ENCODE measurements around the gene IGSF9B.

The IGSF9B gene

GRCh38 chr11:133924661-133925060 is 32.1 kb downstream of the IGSF9B start:
- Histone ChIP-seq H3K4me3 (ENCODE audit: low read length) (no peak overlapping the region), H3K4me1 (ENCODE audit: insufficient read depth, low read length) (no peaks in the 10 kb centered on the region), H3K9me3 (ENCODE audit: insufficient read depth, low read depth, low read length) (no peaks in the 10 kb centered on the region), H3K36me3 (ENCODE audit: insufficient read depth, low read depth, low read length) (peaks cover 71% of the 10 kb centered on the region), H3K27ac (ENCODE audit: low read length) (no peak overlapping the region), H3K9ac (ENCODE audit: low read depth, low read length) (no peak overlapping the region), H3K27me3 (ENCODE audit: insufficient read depth, low read length) (no peaks in the 10 kb centered on the region)

GRCh38 chr11:133922078-133922870 is 34.5 kb downstream of the IGSF9B start:
- peaks cover 3% of the 10 kb centered on the region; the same call in 1 of the 2 replicates for H3K4me1 ChIP-seq (ENCODE audit: insufficient read depth, low read length)
- peaks cover 63% of the 10 kb centered on the region for H3K36me3 ChIP-seq (ENCODE audit: insufficient read depth, low read depth, low read length)

GRCh38 chr11:133921513-133921912 is 35.3 kb downstream of the IGSF9B start:
- H3K36me3 ChIP-seq (ENCODE audit: insufficient read depth, low read depth, low read length) = peaks cover 56% of the 10 kb centered on the region
- no peak overlapping the region for H3K4me3 ChIP-seq (ENCODE audit: low read length)
- no peaks in the 10 kb centered on the region for H3K9me3 ChIP-seq (ENCODE audit: insufficient read depth, low read depth, low read length)
- no peak overlapping the region for H3K9ac ChIP-seq (ENCODE audit: low read depth, low read length)
- no peak overlapping the region for H3K27ac ChIP-seq (ENCODE audit: low read length)
- peaks cover 3% of the 10 kb centered on the region; the same call in 1 of the 2 replicates for H3K4me1 ChIP-seq (ENCODE audit: insufficient read depth, low read length)
- no peaks in the 10 kb centered on the region for H3K27me3 ChIP-seq (ENCODE audit: insufficient read depth, low read length)

More at GRCh38 chr11:133922078-133922870, 34.5 kb downstream of the IGSF9B start:
- Histone ChIP-seq H3K9ac (ENCODE audit: low read depth, low read length) (no peak overlapping the region), H3K4me3 (ENCODE audit: low read length) (no peak overlapping the region), H3K27ac (ENCODE audit: low read length) (no peak overlapping the region), H3K9me3 (ENCODE audit: insufficient read depth, low read depth, low read length) (no peaks in the 10 kb centered on the region), H3K27me3 (ENCODE audit: insufficient read depth, low read length) (no peaks in the 10 kb centered on the region)

DNA sequence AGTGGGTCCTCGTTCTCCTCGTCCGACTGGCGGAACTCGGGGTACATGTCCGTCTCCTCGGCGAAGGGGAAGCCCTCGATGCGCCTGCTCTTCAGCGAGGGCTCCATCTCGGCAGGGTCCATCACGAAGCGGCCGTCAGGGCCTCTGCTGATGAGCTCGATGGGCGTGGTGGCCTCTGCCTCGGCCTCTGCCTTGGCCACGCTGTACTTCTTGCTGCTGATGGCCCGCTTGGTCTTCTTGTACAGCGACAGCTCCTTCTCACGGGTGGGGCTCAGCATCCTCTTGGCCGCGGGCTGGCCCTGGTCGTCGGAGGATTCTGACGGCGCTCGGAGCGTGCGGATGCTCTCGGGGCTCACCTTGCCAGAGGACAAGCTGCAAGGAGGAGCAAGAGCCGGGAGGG is 35.7 kb downstream of the IGSF9B start:
- Histone ChIP-seq H3K36me3 (ENCODE audit: insufficient read depth, low read depth, low read length) (peaks cover 56% of the 10 kb centered on the region), H3K9me3 (ENCODE audit: insufficient read depth, low read depth, low read length) (no peaks in the 10 kb centered on the region), H3K9ac (ENCODE audit: low read depth, low read length) (no peak overlapping the region), H3K27ac (ENCODE audit: low read length) (no peak overlapping the region), H3K4me1 (ENCODE audit: insufficient read depth, low read length) (peaks cover 3% of the 10 kb centered on the region; the same call in 1 of the 2 replicates), H3K27me3 (ENCODE audit: insufficient read depth, low read length) (no peaks in the 10 kb centered on the region), H3K4me3 (ENCODE audit: low read length) (no peak overlapping the region)

GRCh38 chr11:133920109-133920990 is 36.4 kb downstream of the IGSF9B start:
- Histone ChIP-seq H3K27me3 (ENCODE audit: insufficient read depth, low read length) (no peaks in the 10 kb centered on the region), H3K36me3 (ENCODE audit: insufficient read depth, low read depth, low read length) (peaks cover 50% of the 10 kb centered on the region), H3K4me1 (ENCODE audit: insufficient read depth, low read length) (peaks cover 3% of the 10 kb centered on the region; the same call in 1 of the 2 replicates), H3K4me3 (ENCODE audit: low read length) (no peak overlapping the region), H3K27ac (ENCODE audit: low read length) (no peak overlapping the region), H3K9me3 (ENCODE audit: insufficient read depth, low read depth, low read length) (no peaks in the 10 kb centered on the region), H3K9ac (ENCODE audit: low read depth, low read length) (no peak overlapping the region)

- H3K4me1 ChIP-seq (ENCODE audit: insufficient read depth, low read length) = peaks cover 3% of the 10 kb centered on the region; the same call in 1 of the 2 replicates
- peak overlapping the region; percentile 63; the same call in 1 of the 2 replicates for H3K4me3 ChIP-seq (ENCODE audit: low read length)
- H3K27ac ChIP-seq (ENCODE audit: low read length) = no peak overlapping the region
- no peaks in the 10 kb centered on the region for H3K9me3 ChIP-seq (ENCODE audit: insufficient read depth, low read depth, low read length)
- H3K9ac ChIP-seq (ENCODE audit: low read depth, low read length) = no peak overlapping the region
- no peaks in the 10 kb centered on the region for H3K27me3 ChIP-seq (ENCODE audit: insufficient read depth, low read length)
- H3K36me3 ChIP-seq (ENCODE audit: insufficient read depth, low read depth, low read length) = peaks cover 47% of the 10 kb centered on the region
Measured at GRCh38 chr11:133919330-133920108, 37.2 kb downstream of the IGSF9B start.

GRCh38 chr11:133918608-133919260 is 38.0 kb downstream of the IGSF9B start:
- peak overlapping the region; percentile 63 for H3K4me3 ChIP-seq (ENCODE audit: low read length)
- peaks cover 3% of the 10 kb centered on the region; the same call in 1 of the 2 replicates for H3K4me1 ChIP-seq (ENCODE audit: insufficient read depth, low read length)
- no peaks in the 10 kb centered on the region for H3K9me3 ChIP-seq (ENCODE audit: insufficient read depth, low read depth, low read length)
- peak overlapping the region; percentile 45; the same call in 1 of the 2 replicates for H3K9ac ChIP-seq (ENCODE audit: low read depth, low read length)
- peaks cover 47% of the 10 kb centered on the region for H3K36me3 ChIP-seq (ENCODE audit: insufficient read depth, low read depth, low read length)
- no peak overlapping the region for H3K27ac ChIP-seq (ENCODE audit: low read length)
- H3K27me3 ChIP-seq (ENCODE audit: insufficient read depth, low read length) = no peaks in the 10 kb centered on the region

DNA sequence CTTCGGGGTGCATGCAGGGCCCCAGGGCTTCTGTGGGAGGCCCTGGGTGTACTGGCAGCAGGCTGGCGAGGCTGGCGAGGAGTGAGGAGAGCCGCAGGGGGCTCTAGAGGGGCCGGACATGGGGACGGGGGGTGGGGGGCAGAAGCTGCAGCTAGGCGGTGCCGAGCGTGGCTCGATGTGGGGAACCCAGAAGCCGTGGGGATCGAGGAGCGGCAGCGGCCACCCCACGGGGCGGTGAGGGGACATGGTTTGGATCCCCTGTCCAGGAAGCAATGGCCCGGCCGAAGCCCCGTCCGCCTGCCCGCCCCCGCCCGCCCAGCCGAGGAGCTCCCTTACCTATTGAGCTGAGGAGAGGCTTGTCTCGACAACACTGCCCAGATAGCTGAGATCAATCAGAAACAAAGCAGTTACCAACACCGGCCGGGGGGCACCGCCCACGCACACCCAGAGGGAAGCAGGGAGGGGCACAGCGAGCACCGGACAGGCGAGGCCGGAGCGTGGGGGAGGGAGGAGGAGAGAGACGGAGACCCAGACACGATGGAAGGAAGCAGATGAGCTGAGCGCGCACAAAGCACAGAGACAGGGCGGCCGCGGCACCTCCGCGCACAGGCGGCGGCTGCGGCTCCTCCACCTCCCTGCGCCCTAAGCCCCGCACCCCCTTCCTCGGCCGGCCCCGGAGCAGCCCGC is 38.7 kb downstream of the IGSF9B start:
- no peak overlapping the region for H3K27ac ChIP-seq (ENCODE audit: low read length)
- H3K4me1 ChIP-seq (ENCODE audit: insufficient read depth, low read length) = peaks cover 3% of the 10 kb centered on the region; the same call in 1 of the 2 replicates
- H3K36me3 ChIP-seq (ENCODE audit: insufficient read depth, low read depth, low read length) = peaks cover 47% of the 10 kb centered on the region
- no peaks in the 10 kb centered on the region for H3K9me3 ChIP-seq (ENCODE audit: insufficient read depth, low read depth, low read length)
- H3K9ac ChIP-seq (ENCODE audit: low read depth, low read length) = peak overlapping the region; percentile 45; the same call in 1 of the 2 replicates
- H3K27me3 ChIP-seq (ENCODE audit: insufficient read depth, low read length) = no peaks in the 10 kb centered on the region
- H3K4me3 ChIP-seq (ENCODE audit: low read length) = peak overlapping the region; percentile 63; the same call in 1 of the 2 replicates

DNA sequence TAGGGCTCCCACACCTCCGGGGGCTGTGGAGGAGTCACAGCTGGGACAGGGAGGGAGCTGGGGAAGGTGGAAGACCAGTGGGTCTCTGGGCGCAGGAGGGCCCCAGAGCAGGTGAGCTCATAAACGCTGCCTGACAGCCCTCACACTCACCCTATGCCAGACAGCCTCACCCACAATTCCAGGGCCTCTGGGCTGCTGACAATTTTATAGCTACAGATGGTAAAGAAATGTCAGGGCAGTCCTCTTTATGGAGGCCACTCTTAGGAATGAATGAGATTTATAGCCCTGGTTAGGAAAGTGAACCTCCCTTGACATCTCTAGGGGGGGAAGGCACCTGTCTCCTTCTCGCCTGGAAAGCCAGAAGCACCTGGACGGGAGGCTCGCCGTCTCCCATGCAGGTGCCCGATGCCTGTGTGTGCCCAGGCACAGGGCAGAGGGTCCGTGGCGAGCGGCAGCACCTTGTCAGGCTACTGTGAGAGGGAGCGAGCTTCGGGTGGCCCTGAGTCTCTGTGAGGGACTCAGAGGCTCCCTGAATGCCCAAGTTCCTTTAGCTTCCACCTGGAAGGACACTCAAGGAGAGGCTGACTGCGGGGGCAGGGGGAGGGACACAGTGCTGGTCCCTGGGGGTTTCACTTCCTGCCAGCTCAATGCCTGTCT is 39.9 kb downstream of the IGSF9B start:
- Histone ChIP-seq H3K9me3 (ENCODE audit: insufficient read depth, low read depth, low read length) (no peaks in the 10 kb centered on the region), H3K4me1 (ENCODE audit: insufficient read depth, low read length) (peaks cover 3% of the 10 kb centered on the region; the same call in 1 of the 2 replicates), H3K9ac (ENCODE audit: low read depth, low read length) (no peak overlapping the region), H3K4me3 (ENCODE audit: low read length) (no peak overlapping the region), H3K36me3 (ENCODE audit: insufficient read depth, low read depth, low read length) (peaks cover 47% of the 10 kb centered on the region), H3K27ac (ENCODE audit: low read length) (no peak overlapping the region), H3K27me3 (ENCODE audit: insufficient read depth, low read length) (no peaks in the 10 kb centered on the region)

DNA sequence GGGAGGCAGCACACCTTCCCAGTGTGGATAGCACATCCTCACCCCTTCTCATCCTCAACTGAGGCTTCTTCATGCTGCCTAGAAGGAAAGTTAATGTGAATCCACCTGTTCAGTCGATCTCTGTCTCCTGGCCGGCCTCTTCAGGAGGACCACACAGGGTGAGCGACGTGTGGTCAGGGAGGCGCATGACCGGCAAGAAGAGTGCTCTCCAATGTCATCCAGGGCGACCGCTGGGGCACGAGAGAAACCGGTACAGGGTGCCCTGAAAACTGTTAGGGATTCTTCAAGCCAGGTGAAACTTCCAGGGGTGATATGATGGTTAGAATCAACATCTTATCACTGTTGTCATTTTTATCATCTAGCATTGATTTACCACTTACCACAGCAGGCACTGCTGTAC is 43.0 kb downstream of the IGSF9B start:
- Histone ChIP-seq H3K36me3 (ENCODE audit: insufficient read depth, low read depth, low read length) (peaks cover 69% of the 10 kb centered on the region), H3K9ac (ENCODE audit: low read depth, low read length) (no peak overlapping the region), H3K4me1 (ENCODE audit: insufficient read depth, low read length) (peaks cover 3% of the 10 kb centered on the region; the same call in 1 of the 2 replicates), H3K9me3 (ENCODE audit: insufficient read depth, low read depth, low read length) (no peaks in the 10 kb centered on the region), H3K4me3 (ENCODE audit: low read length) (no peak overlapping the region), H3K27ac (ENCODE audit: low read length) (no peak overlapping the region), H3K27me3 (ENCODE audit: insufficient read depth, low read length) (no peaks in the 10 kb centered on the region)
